Neural crest cell (in vitro differentiated cells): ENCODE data around the gene CBLN2. TPM values are rescaled to one million over a fixed set of nuclear protein-coding genes. Genes with fewer than 3 reads are reported as not detected.

Experiments used
- DNase-seq: peaks from one replicate; pipeline ENCODE4 v3.0.0; 2021; ENCODE audit warnings: low read depth, mixed read lengths, low spot score
- H3K27ac Mint-ChIP-seq: one replicate; pipeline ENCODE4 v1.8.0; 2021; ENCODE audit warnings: mild to moderate bottlenecking, mixed read lengths; ENCODE audit not compliant: unreplicated experiment
- H3K27me3 Mint-ChIP-seq: 2 replicates; pipeline ENCODE4 v1.8.0; 2021; ENCODE audit warnings: low read depth, mild to moderate bottlenecking, mixed read lengths
- H3K36me3 Mint-ChIP-seq: 2 replicates; pipeline ENCODE4 v1.8.0; 2021; ENCODE audit warnings: low read depth, mild to moderate bottlenecking, mixed read lengths
- H3K4me1 Mint-ChIP-seq: 2 replicates; pipeline ENCODE4 v1.8.0; 2021; ENCODE audit warnings: mixed read lengths
- H3K4me3 Mint-ChIP-seq: one replicate; pipeline ENCODE4 v1.8.0; 2021; ENCODE audit warnings: mild to moderate bottlenecking, mixed read lengths
- H3K9me3 Mint-ChIP-seq: 2 replicates; pipeline ENCODE4 v1.8.0; 2021; ENCODE audit warnings: mixed read lengths
- CTCF ChIP-seq: fragments of 200-600 bp; sonication (generic); conservative IDR thresholded peaks from 2 replicates; pipeline ENCODE4 v1.5.0; 2021; ENCODE audit warnings: antibody characterized with exemption, mild to moderate bottlenecking
- long read RNA-seq: library from polyadenylated mRNA; unstranded; transcript quantifications from one replicate; pipeline ENCODE4 v2.0.0, GENCODE V29; 2020
- total RNA-seq: library from RNA; stranded (reverse); gene quantifications from 2 replicates; pipeline ENCODE4 v1.2.1, GENCODE V29; 2021

Gene CBLN2
- 0.55 and 0.58 TPM in 2 replicates for total RNA-seq
- long read RNA-seq: 0 reads

- Mint-ChIP-seq H3K27me3 (peaks cover 91% of the 10 kb centered on the region), H3K27ac (no peak within 1 kb of the TSS), H3K4me3 (peak within 1 kb of the TSS; percentile 88), H3K9me3 (no peaks in the 10 kb centered on the region), H3K36me3 (no peaks in the 10 kb centered on the region), H3K4me1 (peaks cover 19% of the 10 kb centered on the region)
- peak; percentile 77 for DNase-seq
- peak; percentile 91 for TF ChIP-seq CTCF
Measured at GRCh38 chr18:72544092-72544886, at the start of gene CBLN2. Gene CBLN2, minus strand, starts transcription at chr18:72544342. Its CDS starts 2,182 bp downstream, at chr18:72542160.

GRCh38 chr18:72588360-72588759, 44.2 kb upstream of the CBLN2 start:
- H3K27ac Mint-ChIP-seq: no peak overlapping the region
- no peaks in the 10 kb centered on the region for H3K36me3 Mint-ChIP-seq
- no peak for DNase-seq
- H3K9me3 Mint-ChIP-seq: no peaks in the 10 kb centered on the region
- H3K4me1 Mint-ChIP-seq: peaks cover 10% of the 10 kb centered on the region
- TF ChIP-seq CTCF: no peak
- H3K4me3 Mint-ChIP-seq: no peak overlapping the region
- H3K27me3 Mint-ChIP-seq: no peaks in the 10 kb centered on the region

- Mint-ChIP-seq H3K27ac (no peak overlapping the region), H3K9me3 (no peaks in the 10 kb centered on the region), H3K27me3 (peaks cover 7% of the 10 kb centered on the region), H3K4me1 (peaks cover 10% of the 10 kb centered on the region), H3K4me3 (no peak overlapping the region), H3K36me3 (no peaks in the 10 kb centered on the region)
- no peak for DNase-seq
- TF ChIP-seq CTCF: no peak
Measured at GRCh38 chr18:72584787-72585186, 40.6 kb upstream of the CBLN2 start.

GRCh38 chr18:72581976-72582375, 37.8 kb upstream of the CBLN2 start:
- H3K9me3 Mint-ChIP-seq: no peaks in the 10 kb centered on the region
- H3K36me3 Mint-ChIP-seq: no peaks in the 10 kb centered on the region
- H3K4me3 Mint-ChIP-seq: no peak overlapping the region
- peaks cover 10% of the 10 kb centered on the region for H3K4me1 Mint-ChIP-seq
- TF ChIP-seq CTCF: no peak
- H3K27me3 Mint-ChIP-seq: peaks cover 17% of the 10 kb centered on the region
- no peak overlapping the region for H3K27ac Mint-ChIP-seq
- no peak for DNase-seq

- no peaks in the 10 kb centered on the region for H3K4me1 Mint-ChIP-seq
- DNase-seq: no peak
- H3K36me3 Mint-ChIP-seq: no peaks in the 10 kb centered on the region
- H3K4me3 Mint-ChIP-seq: no peak overlapping the region
- peaks cover 50% of the 10 kb centered on the region for H3K27me3 Mint-ChIP-seq
- no peak overlapping the region for H3K27ac Mint-ChIP-seq
- no peaks in the 10 kb centered on the region for H3K9me3 Mint-ChIP-seq
- no peak for TF ChIP-seq CTCF
Measured at GRCh38 chr18:72572896-72573295, 28.8 kb upstream of the CBLN2 start.
